ENCODE results near the gene ZP3. TPM values are rescaled to one million over a fixed set of nuclear protein-coding genes. Genes with fewer than 3 reads are reported as not detected.

ZP3 gene
- total and polyA plus RNA-seq, 2 of the 13 experiments (the other 11 are each of a cell fraction or from before 2014, with no cell fraction given) = not detected

GRCh38 chr7:76392531-76393115 lies 32.1 kb upstream of the ZP3 start (continued):
- TF ChIP-seq ONECUT2 (CRISPR knock-in tag; IDR thresholded peaks at IDR 0.05) (peak; percentile 91), ZFP82 (CRISPR knock-in tag; IDR thresholded peaks at IDR 0.05; ENCODE audit: borderline replicate concordance) (peak; percentile 86), AHR (CRISPR knock-in tag; IDR thresholded peaks at IDR 0.05) (no peak; the same call in 1 of the 2 replicates), ZNF296 (CRISPR knock-in tag; conservative IDR thresholded peaks at IDR 0.05) (0 out of 2 replicates have a peak, but pooled peaks have one; percentile 9), GTF2F1 (IDR thresholded peaks at IDR 0.05; ENCODE audit: low read length) (no peak), HINFP (CRISPR knock-in tag; IDR thresholded peaks at IDR 0.05; ENCODE audit: low read depth) (0 out of 2 replicates have a peak, but pooled peaks have one; percentile 5), CEBPG (CRISPR knock-in tag; IDR thresholded peaks at IDR 0.05) (peak; percentile 74), ZNF597 (CRISPR knock-in tag; IDR thresholded peaks at IDR 0.05) (no peak), ARHGAP35 (CRISPR knock-in tag; IDR thresholded peaks at IDR 0.05; ENCODE audit: borderline replicate concordance) (no peak; the same call in 1 of the 2 replicates), TCF7L2 (IDR thresholded peaks at IDR 0.05; ENCODE audit: low read depth, low read length) (no peak), KAT8 (CRISPR knock-in tag; IDR thresholded peaks at IDR 0.05) (peak; percentile 23; the same call in 1 of the 2 replicates), ZSCAN31 (CRISPR knock-in tag; IDR thresholded peaks at IDR 0.05; ENCODE audit: low read depth) (no peak; the same call in 1 of the 2 replicates), ZNF609 (CRISPR knock-in tag; IDR thresholded peaks at IDR 0.05; ENCODE audit: borderline replicate concordance) (0 out of 2 replicates have a peak, but pooled peaks have one; percentile 17), POLR2G (IDR thresholded peaks at IDR 0.05; ENCODE audit: low read depth, low read length) (peak; percentile 79; the same call in 1 of the 2 replicates), SP4 (CRISPR knock-in tag; IDR thresholded peaks at IDR 0.05) (no peak)
